H1 (cell line): ENCODE measurements around the gene COA5. TPM values are rescaled to one million over a fixed set of nuclear protein-coding genes. Genes with fewer than 3 reads are reported as not detected.

Experiments
- CHD7 ChIP-seq: fragments of 300-600 bp; sonication (generic); IDR thresholded peaks from 2 replicates; pipeline ENCODE4 v1.7.1; 2012; ENCODE audit warnings: low read length, moderate library complexity, mild to moderate bottlenecking, inconsistent platforms; ENCODE audit not compliant: insufficient replicate concordance
- HDAC6 ChIP-seq: IDR thresholded peaks from one replicate; pipeline ENCODE4 v1.7.1; 2012; ENCODE audit warnings: low read depth, mild to moderate bottlenecking, inconsistent platforms, low read length, moderate library complexity
- KDM1A ChIP-seq: fragments of 200-600, 300-600 bp; sonication (generic); IDR thresholded peaks from 2 replicates; pipeline ENCODE4 v1.7.1; 2016; ENCODE audit warnings: mild to moderate bottlenecking, low read length, borderline replicate concordance
- NANOG ChIP-seq: IDR thresholded peaks from 2 replicates; pipeline ENCODE4 v1.6.1; 2011; ENCODE audit warnings: low read length, low read depth, mild to moderate bottlenecking, inconsistent platforms; ENCODE audit not compliant: insufficient read depth, poor library complexity, severe bottlenecking
- PHF8 ChIP-seq: fragments of 200-600 bp; sonication (generic); conservative IDR thresholded peaks from 2 replicates; pipeline ENCODE4 v1.7.1; 2012; ENCODE audit warnings: low read depth, mild to moderate bottlenecking, inconsistent platforms, low read length, moderate library complexity
- SAP30 ChIP-seq: fragments of 300-600 bp; sonication (generic); IDR thresholded peaks from 2 replicates; pipeline ENCODE4 v1.7.1; 2012; ENCODE audit warnings: low read length, moderate library complexity, mild to moderate bottlenecking, inconsistent platforms; ENCODE audit not compliant: insufficient read depth, insufficient replicate concordance
- SRF ChIP-seq: IDR thresholded peaks from 2 replicates; pipeline ENCODE4 v1.6.1; 2011; ENCODE audit warnings: mild to moderate bottlenecking, low read depth, low read length, moderate library complexity
- YY1 ChIP-seq: IDR thresholded peaks from 2 replicates; pipeline ENCODE4 v1.6.1; 2011; ENCODE audit warnings: low read depth, mild to moderate bottlenecking, low read length
- polyA plus RNA-seq, 7 experiments: library from polyadenylated mRNA; depleted of rRNA in 3 of 7; stranded (reverse) in 5 of 7; unstranded in 2 of 7; fragments of >200 nt in 5 of 7; fragments of 200-250 nt in 2 of 7; gene quantifications; 1 replicate in 5 of 7; 2 replicates in 1 of 7; 4 replicates in 1 of 7; pipeline versions ENCODE4 v1.2.1 to v1.2.3, GENCODE V29; 2011 to 2013; ENCODE audit warnings: missing spikeins in 2 of 7, mixed read lengths in 2 of 7
- total RNA-seq: library from RNA; stranded (reverse); fragmentation: NEBNext Ultra II Directional; extraction: Animal tissue kit (Norgen Biotek cat#: 25700); gene quantifications from 2 replicates; pipeline ENCODE4 v1.2.1, GENCODE V29; 2021

The COA5 gene
- total and polyA plus RNA-seq, 2 of the 8 experiments (the other 6 are each of a cell fraction or from before 2014, with no cell fraction given): 20.3 to 24.7 TPM

- TF ChIP-seq CHD7 (no peak), YY1 (no peak), PHF8 (no peak), HDAC6 (no peak), SRF (no peak), NANOG (no peak), KDM1A (no peak), SAP30 (no peak)
Observed at GRCh38 chr2:98643496-98644100, 35.3 kb upstream of the COA5 start (continued).
